Stimulated activated CD8-positive, alpha-beta memory T cell treated with anti-CD3 and anti-CD28 coated beads, Interleukin-12 subunit alpha, Interleukin-12 subunit beta, amount 100 ng/mL, for 1 hour (primary cell): ENCODE results near the gene OGT.

Experiments used
- DNase-seq: peaks from one replicate; pipeline ENCODE4 v3.0.0-alpha.2; 2020; ENCODE audit warnings: low read depth

The OGT gene

DNA sequence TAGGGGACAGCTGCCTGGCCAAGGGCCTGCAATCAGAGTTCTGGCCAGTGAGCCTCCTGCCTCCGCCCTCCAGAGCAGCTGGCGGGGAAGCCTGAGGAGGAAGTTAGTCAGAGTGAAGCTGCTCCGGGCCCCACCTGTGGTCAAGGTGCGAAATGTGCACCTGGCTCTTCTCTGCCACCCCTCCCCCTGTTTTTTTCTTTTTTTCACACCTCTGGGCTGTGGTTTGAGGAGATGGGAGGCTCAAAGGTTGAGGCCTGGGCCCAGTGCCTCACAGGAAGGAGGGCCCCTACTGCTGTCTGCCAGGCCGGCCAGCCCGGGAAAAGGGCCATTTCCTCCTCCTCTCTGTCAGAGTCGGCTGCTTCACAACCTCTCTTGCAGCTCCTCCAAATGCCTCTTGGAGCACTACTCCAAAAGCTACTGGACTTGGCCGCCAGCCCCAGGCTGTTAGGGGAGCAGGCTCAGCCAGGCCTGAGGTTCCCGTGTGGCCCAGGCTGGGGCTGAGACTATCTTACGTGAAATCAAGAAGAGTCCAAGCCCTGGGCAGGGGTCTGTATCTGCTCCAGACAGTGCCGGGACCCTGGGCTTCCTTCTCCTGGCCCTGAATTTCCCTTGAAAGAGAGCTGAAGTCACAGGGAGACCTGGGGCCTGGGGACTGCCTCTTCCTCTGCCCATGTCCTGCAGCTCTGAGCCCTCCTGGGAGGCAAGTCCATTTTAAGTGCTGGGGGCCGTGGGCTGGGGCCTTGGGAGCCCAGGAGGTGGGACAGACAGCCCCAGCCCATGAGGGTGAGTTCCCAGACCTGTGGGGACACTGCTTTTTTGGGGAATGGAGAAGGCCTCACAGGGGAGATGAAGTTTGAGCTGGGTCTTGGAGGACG is 89.9 kb downstream of the OGT start:
- peak; percentile 19 for DNase-seq

DNA sequence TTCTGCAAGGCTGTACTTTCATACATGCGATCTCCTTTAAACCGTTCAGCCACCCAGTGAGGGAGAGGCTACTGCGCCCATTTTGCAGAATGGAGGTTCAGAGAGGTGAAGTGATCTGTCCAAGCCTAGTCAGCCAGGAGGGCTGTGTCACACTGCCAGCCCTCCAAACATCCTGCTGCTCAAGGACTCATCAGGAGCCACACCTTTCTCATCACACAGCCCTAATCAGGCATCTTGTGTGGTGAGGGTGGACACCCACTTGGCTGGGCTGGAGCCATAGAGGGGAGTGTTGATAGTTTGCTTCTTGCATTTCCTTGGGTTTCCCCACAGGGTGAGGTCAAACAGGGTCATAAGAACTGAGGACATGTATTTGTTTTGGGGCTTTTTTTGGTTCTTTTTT is 90.8 kb downstream of the OGT start:
- no peak for DNase-seq

DNA sequence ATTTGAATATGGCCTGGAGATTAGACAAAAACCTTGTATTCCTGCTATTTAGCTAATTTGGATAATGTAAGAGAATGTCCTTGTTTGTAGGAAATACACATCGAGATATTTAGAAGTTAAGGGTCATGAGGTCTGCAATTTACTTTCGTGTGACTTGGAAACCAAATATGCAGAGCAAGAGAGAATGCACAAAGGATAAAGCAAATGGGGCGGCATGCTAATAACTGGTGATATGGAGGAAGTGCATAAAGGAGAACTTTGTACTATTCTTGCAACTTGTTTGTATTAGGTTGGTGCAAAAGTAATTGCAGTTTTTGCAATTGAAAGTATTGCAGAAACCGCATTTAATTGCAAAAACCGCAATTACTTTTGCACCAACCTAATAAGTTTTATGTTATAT is 92.6 kb downstream of the OGT start:
- DNase-seq, result no peak
